Mesenchymal stem cell (in vitro differentiated cells and primary cell): Measurements from ENCODE around the gene CDHR2.

ENCODE experiments used
- DNase-seq: peaks from one replicate; pipeline ENCODE4 v3.0.0-alpha.2; 2013
- H2AFZ ChIP-seq: one replicate; pipeline ENCODE4 v1.6.1; 2013; ENCODE audit warnings: low read depth, mild to moderate bottlenecking, control low read depth, inconsistent platforms, low read length, moderate library complexity
- H2AK5ac ChIP-seq: 2 replicates; pipeline ENCODE4 v1.6.1; 2013; ENCODE audit warnings: low read length, moderate library complexity, mild to moderate bottlenecking, inconsistent platforms; ENCODE audit not compliant: severe bottlenecking
- H2BK120ac ChIP-seq: one replicate; pipeline ENCODE4 v1.6.1; 2013; ENCODE audit warnings: low read depth, mild to moderate bottlenecking, inconsistent platforms, low read length, moderate library complexity
- H2BK12ac ChIP-seq, 2 experiments: one replicate each; pipeline ENCODE4 v1.6.1; 2013; ENCODE audit warnings: inconsistent platforms in 2 of 2, low read length in 2 of 2, mild to moderate bottlenecking in 2 of 2, moderate library complexity in 2 of 2, control low read depth in 1 of 2
- H2BK15ac ChIP-seq: one replicate; pipeline ENCODE4 v1.6.1; 2013; ENCODE audit warnings: mild to moderate bottlenecking, low read depth, inconsistent platforms; ENCODE audit not compliant: poor library complexity, severe bottlenecking
- H2BK5ac ChIP-seq: 2 replicates; pipeline ENCODE4 v1.6.1; 2013; ENCODE audit warnings: low read depth, mild to moderate bottlenecking, low read length, control low read depth, inconsistent platforms; ENCODE audit not compliant: poor library complexity, severe bottlenecking
- H3K14ac ChIP-seq, 2 experiments: one replicate each; pipeline ENCODE4 v1.6.1; 2013; ENCODE audit warnings: inconsistent platforms in 2 of 2, low read length in 2 of 2, control low read depth in 1 of 2, mild to moderate bottlenecking in 1 of 2, moderate library complexity in 1 of 2
- H3K18ac ChIP-seq, 2 experiments: one replicate each; pipeline ENCODE4 v1.6.1; 2013; ENCODE audit warnings: inconsistent platforms in 2 of 2, low read length in 2 of 2, control low read depth in 1 of 2, low read depth in 1 of 2, mild to moderate bottlenecking in 1 of 2
- H3K23ac ChIP-seq, 2 experiments: one replicate each; pipeline ENCODE4 v1.6.1; 2013; ENCODE audit warnings: inconsistent platforms in 2 of 2, low read length in 2 of 2, mild to moderate bottlenecking in 2 of 2, moderate library complexity in 2 of 2, control low read depth in 1 of 2
- H3K27ac ChIP-seq: 2 replicates; pipeline ENCODE4 v1.5.1; 2013; ENCODE audit warnings: mild to moderate bottlenecking, moderate library complexity, low read length, control low read depth, inconsistent platforms; ENCODE audit not compliant: poor library complexity, severe bottlenecking
- H3K27me3 ChIP-seq, 2 experiments: 2 replicates each; pipeline versions ENCODE4 v1.6.1 to v1.7.0; 2013; ENCODE audit warnings: low read length in 2 of 2, mild to moderate bottlenecking in 2 of 2, moderate library complexity in 2 of 2, control low read depth in 1 of 2, inconsistent platforms in 1 of 2; ENCODE audit not compliant: control insufficient read depth in 1 of 2, insufficient read depth in 1 of 2
- H3K36me3 ChIP-seq, 2 experiments: 2 replicates each; pipeline versions ENCODE4 v1.6.1 to v1.7.0; 2013; ENCODE audit warnings: low read length in 2 of 2, control low read depth in 1 of 2, inconsistent platforms in 1 of 2, low read depth in 1 of 2, mild to moderate bottlenecking in 1 of 2; ENCODE audit not compliant: insufficient read depth in 2 of 2, control insufficient read depth in 1 of 2
- H3K4ac ChIP-seq, 2 experiments: one replicate each; pipeline ENCODE4 v1.6.1; 2013; ENCODE audit warnings: inconsistent platforms in 2 of 2, low read length in 2 of 2, mild to moderate bottlenecking in 2 of 2, moderate library complexity in 2 of 2, control low read depth in 1 of 2, low read depth in 1 of 2
- H3K4me1 ChIP-seq: 2 replicates; pipeline ENCODE4 v1.6.1; 2013; ENCODE audit warnings: low read depth, low read length, control low read depth; ENCODE audit not compliant: control insufficient read depth, insufficient read depth
- H3K4me2 ChIP-seq: 2 replicates; pipeline ENCODE4 v1.6.1; 2013; ENCODE audit warnings: low read length, mild to moderate bottlenecking, inconsistent platforms; ENCODE audit not compliant: poor library complexity, severe bottlenecking
- H3K4me3 ChIP-seq, 2 experiments: 2 replicates each; pipeline versions ENCODE4 v1.5.1 to v1.7.0; 2013; ENCODE audit warnings: low read length in 2 of 2, mild to moderate bottlenecking in 2 of 2, control low read depth in 1 of 2, low read depth in 1 of 2; ENCODE audit not compliant: insufficient read depth in 1 of 2
- H3K79me1 ChIP-seq: replicated peaks from 2 replicates; pipeline ENCODE4 v1.6.1; 2013; ENCODE audit warnings: mild to moderate bottlenecking, control low read depth, low read length, inconsistent platforms; ENCODE audit not compliant: poor library complexity, severe bottlenecking
- H3K9ac ChIP-seq: 2 replicates; pipeline ENCODE4 v1.7.0; 2013; ENCODE audit warnings: mild to moderate bottlenecking, low read length, moderate library complexity
- H3K9me3 ChIP-seq: 2 replicates; pipeline ENCODE4 v1.7.0; 2013; ENCODE audit warnings: mild to moderate bottlenecking, low read length; ENCODE audit not compliant: control insufficient read depth
- H4K8ac ChIP-seq: one replicate; pipeline ENCODE4 v1.6.1; 2013; ENCODE audit warnings: inconsistent platforms, mild to moderate bottlenecking, low read length, moderate library complexity
- H4K91ac ChIP-seq: one replicate; pipeline ENCODE4 v1.6.1; 2013; ENCODE audit warnings: mild to moderate bottlenecking, low read length, inconsistent platforms
- WGBS: methylation state at CpG from one replicate; pipeline ENCODE4 v1.1.7; 2013; ENCODE audit warnings: mixed read lengths; 5-methylcytosine and 5-hydroxymethylcytosine counted together

The CDHR2 gene

GRCh38 chr5:176536132-176536901, 12.8 kb upstream of the CDHR2 start:
- Histone ChIP-seq H4K91ac (peak overlapping the region; percentile 93), H2BK15ac (peak overlapping the region; percentile 60), H3K14ac (peak overlapping the region; percentile 5 to 37), H2BK12ac (no peak overlapping the region), H3K9ac (peak overlapping the region; percentile 99), H3K23ac (peak overlapping the region in 1 of 2 experiments; percentile 53), H3K79me1 (peaks cover 7% of the 10 kb centered on the region), H3K18ac (peak overlapping the region; percentile 54 to 68), H3K27ac (peak overlapping the region; percentile 95), H2BK5ac (peak overlapping the region; percentile 95), H3K4me3 (peak overlapping the region; percentile 76 to 97), H3K36me3 (peaks cover 6 to 27% of the 10 kb centered on the region in 2 experiments), H2AFZ (no peak overlapping the region), H4K8ac (peak overlapping the region; percentile 51), H3K4me1 (peaks cover 46% of the 10 kb centered on the region), H3K4me2 (peak overlapping the region; percentile 87), H3K4ac (peak overlapping the region; percentile 35 to 70), H3K9me3 (no peaks in the 10 kb centered on the region), H2AK5ac (peak overlapping the region; percentile 76), H3K27me3 (no peaks in the 10 kb centered on the region), H2BK120ac (peak overlapping the region; percentile 90)
- peak; percentile 80 for DNase-seq
- under 1% methylated on average over 32 of the region's 43 CpGs for WGBS

GRCh38 chr5:176536902-176537553, 12.1 kb upstream of the CDHR2 start, which contains the start of gene RNF44:
TSS of gene RNF44 (minus strand) at chr5:176537402. CDS start at chr5:176532472, 4,930 bp downstream.
- H2BK12ac ChIP-seq: peak within 1 kb of the TSS in 1 of 2 experiments; percentile 88
- H2AFZ ChIP-seq: peak within 1 kb of the TSS; percentile 92
- peak within 1 kb of the TSS; percentile 99 for H3K9ac ChIP-seq
- peak within 1 kb of the TSS; percentile 84 to 97 for H3K4me3 ChIP-seq
- DNase-seq: peak; percentile 98
- peak within 1 kb of the TSS; percentile 60 for H2BK15ac ChIP-seq
- no peaks in the 10 kb centered on the region for H3K27me3 ChIP-seq
- peak within 1 kb of the TSS; percentile 76 for H2AK5ac ChIP-seq
- peak within 1 kb of the TSS; percentile 71 to 98 for H3K18ac ChIP-seq
- WGBS: under 1% methylated on average over 50 of the region's 63 CpGs
- peak within 1 kb of the TSS; percentile 93 for H4K91ac ChIP-seq
- H2BK120ac ChIP-seq: peak within 1 kb of the TSS; percentile 90
- peaks cover 0 to 20% of the 10 kb centered on the region in 2 experiments for H3K36me3 ChIP-seq
- H3K4me1 ChIP-seq: peaks cover 46% of the 10 kb centered on the region
- peak within 1 kb of the TSS; percentile 87 for H3K4me2 ChIP-seq
- peak within 1 kb of the TSS; percentile 95 for H3K27ac ChIP-seq
- peak within 1 kb of the TSS; percentile 5 to 93 for H3K14ac ChIP-seq
- no peaks in the 10 kb centered on the region for H3K9me3 ChIP-seq
- H3K79me1 ChIP-seq: peaks cover 4% of the 10 kb centered on the region
- peak within 1 kb of the TSS; percentile 95 for H2BK5ac ChIP-seq
- peak within 1 kb of the TSS; percentile 62 to 99 for H3K4ac ChIP-seq
- peak within 1 kb of the TSS in 1 of 2 experiments; percentile 53 for H3K23ac ChIP-seq
- H4K8ac ChIP-seq: peak within 1 kb of the TSS; percentile 86

GRCh38 chr5:176537554-176538229, 11.4 kb upstream of the CDHR2 start:
- H3K4me1 ChIP-seq: peaks cover 49% of the 10 kb centered on the region
- peak overlapping the region; percentile 86 for H4K8ac ChIP-seq
- H3K9me3 ChIP-seq: no peaks in the 10 kb centered on the region
- H2BK12ac ChIP-seq: peak overlapping the region in 1 of 2 experiments; percentile 88
- peak overlapping the region; percentile 84 to 97 for H3K4me3 ChIP-seq
- DNase-seq: peak; percentile 100
- no peaks in the 10 kb centered on the region for H3K27me3 ChIP-seq
- peak overlapping the region in 1 of 2 experiments; percentile 93 for H3K14ac ChIP-seq
- H3K4me2 ChIP-seq: peak overlapping the region; percentile 74
- WGBS: under 1% methylated on average over 41 of the region's 43 CpGs
- H3K27ac ChIP-seq: peak overlapping the region; percentile 94
- peak overlapping the region; percentile 99 for H3K9ac ChIP-seq
- H2AK5ac ChIP-seq: no peak overlapping the region
- H2BK15ac ChIP-seq: peak overlapping the region; percentile 30
- H2BK120ac ChIP-seq: peak overlapping the region; percentile 65
- H3K4ac ChIP-seq: peak overlapping the region; percentile 62 to 99
- H3K23ac ChIP-seq: no peak overlapping the region
- peaks cover 0 to 15% of the 10 kb centered on the region in 2 experiments for H3K36me3 ChIP-seq
- peak overlapping the region; percentile 92 for H2BK5ac ChIP-seq
- peaks cover 6% of the 10 kb centered on the region for H3K79me1 ChIP-seq
- peak overlapping the region; percentile 23 for H4K91ac ChIP-seq
- peak overlapping the region; percentile 92 for H2AFZ ChIP-seq
- peak overlapping the region; percentile 71 to 98 for H3K18ac ChIP-seq
